Caco-2 (cell line): ENCODE data around the gene RASGRF1. TPM values are rescaled to one million over a fixed set of nuclear protein-coding genes. Genes with fewer than 3 reads are reported as not detected.
"Not testable (repeated sequence)": the region's sequence is repeated elsewhere in the genome, so short reads cannot be mapped to it uniquely, and the experiment has no call there.

ENCODE experiments used
- BruUV-seq: library from RNA; stranded (reverse); fragments of 400-500 nt; replicated peaks from 2 replicates; lab custom pipeline; 2021; lab: Mats Ljungman, UMichigan
- CTCF ChIA-PET: fragments of 300-600 bp; sonication (Branson Sonifier 250); formaldehyde crosslinking; loops from one replicate; lab custom pipeline; 2022; ENCODE audit warnings: antibody characterized with exemption; lab: Charles Lee
- POLR2A ChIA-PET: fragments of 300-600 bp; sonication (Branson Sonifier 250); formaldehyde crosslinking; loops from one replicate; lab custom pipeline; 2022; ENCODE audit warnings: antibody characterized with exemption; lab: Charles Lee
- DNase-seq, 2 experiments: peaks; one replicate each; pipeline versions ENCODE4 v3.0.0 to v3.0.0-alpha.2; 2020 to 2022
- H3K27me3 ChIP-seq: replicated peaks from 2 replicates; pipeline ENCODE4 v1.6.0; 2011; ENCODE audit warnings: low read length; ENCODE audit not compliant: control insufficient read depth, insufficient read depth
- H3K36me3 ChIP-seq: 2 replicates; pipeline ENCODE4 v1.5.1; 2011; ENCODE audit warnings: low read length; ENCODE audit not compliant: control insufficient read depth, insufficient read depth
- H3K4me1 ChIP-seq: fragments of 250-450 bp; sonication (Bioruptor Pico); 2 replicates; pipeline ENCODE4 v1.5.1; 2020; ENCODE audit warnings: mild to moderate bottlenecking
- H3K4me3 ChIP-seq: 2 replicates; pipeline ENCODE4 v1.5.1; 2011; ENCODE audit warnings: low read depth, mild to moderate bottlenecking, control low read depth, low read length
- H3K9me3 ChIP-seq: fragments of 250-450 bp; sonication (Bioruptor Pico); 2 replicates; pipeline ENCODE4 v1.5.1; 2020; ENCODE audit warnings: mild to moderate bottlenecking, moderate library complexity
- H3K27ac Mint-ChIP-seq: one replicate; pipeline ENCODE4 v1.8.0; 2022; ENCODE audit warnings: mixed read lengths; ENCODE audit not compliant: unreplicated experiment
- H3K27me3 Mint-ChIP-seq: one replicate; pipeline ENCODE4 v1.8.0; 2022; ENCODE audit warnings: mixed read lengths; ENCODE audit not compliant: insufficient read depth, unreplicated experiment
- H3K36me3 Mint-ChIP-seq: one replicate; pipeline ENCODE4 v1.8.0; 2022; ENCODE audit warnings: mild to moderate bottlenecking, mixed read lengths; ENCODE audit not compliant: insufficient read depth, unreplicated experiment
- H3K4me1 Mint-ChIP-seq: one replicate; pipeline ENCODE4 v1.8.0; 2022; ENCODE audit warnings: low read depth, mixed read lengths; ENCODE audit not compliant: unreplicated experiment
- H3K4me3 Mint-ChIP-seq: one replicate; pipeline ENCODE4 v1.8.0; 2022; ENCODE audit warnings: mild to moderate bottlenecking, moderate library complexity, mixed read lengths; ENCODE audit not compliant: unreplicated experiment
- H3K9me3 Mint-ChIP-seq: one replicate; pipeline ENCODE4 v1.8.0; 2022; ENCODE audit warnings: mixed read lengths; ENCODE audit not compliant: unreplicated experiment
- CTCF ChIP-seq, 2 experiments: fragments of 200-600 bp in 1 of 2; IDR thresholded peaks; 1 replicate in 1 of 2; 2 replicates in 1 of 2; pipeline versions ENCODE4 v1.5.1 to v1.8.0; 2011 to 2022; ENCODE audit warnings: antibody characterized with exemption in 1 of 2, control low read depth in 1 of 2, inconsistent platforms in 1 of 2, low read depth in 1 of 2, low read length in 1 of 2, mild to moderate bottlenecking in 1 of 2, moderate library complexity in 1 of 2; ENCODE audit not compliant: insufficient read depth in 1 of 2, severe bottlenecking in 1 of 2, unreplicated experiment in 1 of 2
- intact Hi-C: fragments of 100-400 bp; cut with micrococcal nuclease; formaldehyde crosslinking; loops from one replicate; pipeline ENCODE4 v1.10.0; 2022; ENCODE audit not compliant: unreplicated experiment
- total RNA-seq: library from RNA; stranded (reverse); gene quantifications from 2 replicates; pipeline ENCODE4 v1.2.3, GENCODE V29; 2022

RASGRF1 gene
- total RNA-seq, 1 experiment from 2014 or later, result 0.57 TPM

DNA sequence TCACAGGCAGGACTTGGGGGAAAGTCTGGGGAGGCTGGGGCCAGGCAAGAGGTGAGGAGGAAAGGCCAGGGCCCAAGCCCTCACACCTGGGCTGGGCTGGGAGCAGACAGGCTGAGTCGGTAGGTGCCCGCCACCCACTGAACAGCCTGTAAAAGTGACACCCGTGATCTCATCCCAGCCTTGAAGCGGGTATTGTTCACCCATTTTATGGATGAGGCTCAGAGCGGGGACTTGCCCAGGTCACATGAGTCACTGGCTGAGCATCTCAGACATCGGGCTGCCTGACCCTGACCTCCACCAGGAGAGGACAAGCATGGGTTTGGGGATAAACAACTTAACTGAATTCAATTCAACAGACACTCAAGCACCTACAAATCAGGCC, 93.7 kb downstream of the RASGRF1 start:
- H3K9me3 ChIP-seq, result no peaks in the 10 kb centered on the region
- H3K27ac Mint-ChIP-seq, result no peak overlapping the region
- H3K27me3 Mint-ChIP-seq, result no peaks in the 10 kb centered on the region
- no peak overlapping the region for H3K4me3 Mint-ChIP-seq
- intact Hi-C loops, result no loop called here
- TF ChIP-seq CTCF (IDR thresholded peaks at IDR 0.05; ENCODE audit: insufficient read depth in 1 of 2, low read depth in 1 of 2, low read length in 1 of 2, severe bottlenecking in 1 of 2, unreplicated experiment in 1 of 2), result no peak
- H3K36me3 ChIP-seq, result no peaks in the 10 kb centered on the region
- CTCF ChIA-PET, result no interaction called here
- POLR2A ChIA-PET, result no interaction called here
- DNase-seq, result no peak
- H3K27me3 ChIP-seq, result no peaks in the 10 kb centered on the region
- no peaks in the 10 kb centered on the region for H3K36me3 Mint-ChIP-seq
- H3K4me1 ChIP-seq, result peaks cover 10% of the 10 kb centered on the region
- H3K9me3 Mint-ChIP-seq, result peaks cover 10% of the 10 kb centered on the region
- H3K4me3 ChIP-seq, result no peak overlapping the region
- no TSS peak for BruUV-seq
- H3K4me1 Mint-ChIP-seq, result no peaks in the 10 kb centered on the region

DNA sequence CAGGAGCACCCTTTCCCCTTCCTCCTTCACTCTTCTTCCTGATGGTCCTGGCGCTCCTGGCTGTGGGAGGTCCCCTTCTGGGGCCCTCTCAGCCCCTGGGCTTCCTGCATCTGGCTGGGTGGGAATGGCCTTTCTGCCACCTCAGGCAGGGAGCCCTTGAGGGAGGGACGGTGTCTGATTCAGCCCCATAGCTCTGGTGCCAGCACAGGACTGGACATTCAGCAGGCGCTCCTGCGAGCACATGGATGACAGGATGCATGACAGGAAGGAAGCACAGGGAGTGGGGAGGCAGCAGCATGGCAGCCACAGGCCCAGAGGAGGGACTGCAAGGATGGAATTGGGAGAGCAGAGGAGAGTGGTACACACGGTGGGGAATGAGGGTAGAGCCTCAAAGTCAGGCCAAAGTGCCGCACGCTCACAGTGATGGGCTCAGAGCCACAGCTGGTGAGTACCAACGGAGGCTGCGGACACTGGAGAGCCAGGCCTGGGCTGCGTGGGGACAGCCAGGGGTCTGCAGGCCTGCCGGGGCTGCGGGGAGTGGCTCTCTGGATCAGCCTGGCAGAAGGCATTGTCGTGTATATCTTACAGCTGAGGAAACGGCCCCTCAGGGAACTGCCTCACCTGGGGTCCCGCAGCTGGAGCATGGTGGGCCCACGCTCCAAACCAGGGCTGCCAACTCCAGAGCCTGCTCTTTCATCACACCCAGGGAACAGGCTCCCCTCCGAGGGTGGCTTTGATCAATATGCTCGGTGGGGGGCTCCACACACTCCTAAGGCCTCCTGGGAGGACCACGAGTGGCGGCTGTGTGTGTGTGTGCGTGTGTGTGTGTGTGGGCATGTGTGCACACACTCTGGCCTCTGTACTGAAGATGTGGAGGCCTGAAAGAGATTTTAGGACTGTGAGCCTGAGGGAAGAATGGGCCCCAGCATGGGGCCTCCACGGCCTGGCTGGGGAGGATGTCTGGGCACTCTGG, 94.4 kb downstream of the RASGRF1 start:
- ChIA-PET POLR2A (no interaction called here), CTCF (no interaction called here)
- no peak for DNase-seq
- Histone ChIP-seq H3K4me1 (peaks cover 10% of the 10 kb centered on the region), H3K9me3 (no peaks in the 10 kb centered on the region), H3K27me3 (no peaks in the 10 kb centered on the region), H3K36me3 (no peaks in the 10 kb centered on the region), H3K4me3 (no peak overlapping the region)
- intact Hi-C loops, result no loop called here
- peaks cover 10% of the 10 kb centered on the region for H3K9me3 Mint-ChIP-seq
- H3K36me3 Mint-ChIP-seq, result no peaks in the 10 kb centered on the region
- no peaks in the 10 kb centered on the region for H3K27me3 Mint-ChIP-seq
- no peaks in the 10 kb centered on the region for H3K4me1 Mint-ChIP-seq
- no peak overlapping the region for H3K27ac Mint-ChIP-seq
- no peak for TF ChIP-seq CTCF (IDR thresholded peaks at IDR 0.05; ENCODE audit: insufficient read depth in 1 of 2, low read depth in 1 of 2, low read length in 1 of 2, severe bottlenecking in 1 of 2, unreplicated experiment in 1 of 2)
- H3K4me3 Mint-ChIP-seq, result no peak overlapping the region
- no TSS peak for BruUV-seq

- H3K4me3 Mint-ChIP-seq, H3K27me3 ChIP-seq, H3K36me3 Mint-ChIP-seq, DNase-seq, POLR2A ChIA-PET, BruUV-seq, H3K4me1 Mint-ChIP-seq, H3K27ac Mint-ChIP-seq, H3K4me3 ChIP-seq, H3K9me3 ChIP-seq, H3K27me3 Mint-ChIP-seq, H3K36me3 ChIP-seq, H3K4me1 ChIP-seq, intact Hi-C loops: not testable (repeated sequence)
- CTCF ChIA-PET, result interaction anchor here (0.7 kb wide), 1 partner anchor 124 kb away, joined by 3 read pairs; no protein-coding TSS in a partner anchor
- H3K9me3 Mint-ChIP-seq, result peaks cover 10% of the 10 kb centered on the region
Measured at GRCh38 chr15:78995161-78995560, 95.4 kb downstream of the RASGRF1 start.
